Tibial nerve (tissue), 4 donors: ENCODE measurements around the gene RARRES1. TPM values are rescaled to one million over a fixed set of nuclear protein-coding genes. Genes with fewer than 3 reads are reported as not detected.
"Not testable (repeated sequence)": the region's sequence is repeated elsewhere in the genome, so short reads cannot be mapped to it uniquely, and the experiment has no call there.

Experiments used
- DNase-seq, 2 donors: peaks; one replicate each; pipeline ENCODE4 v3.0.0-alpha.2; 2019; ENCODE audit warnings: low spot score in 2 of 2
- H3K27ac ChIP-seq, 4 donors: fragments of 200-600 bp; sonication (generic) in 3 of 4; one replicate each; pipeline ENCODE4 v1.5.1; 2017 to 2019; ENCODE audit warnings: mild to moderate bottlenecking in 1 of 4
- H3K27me3 ChIP-seq, 2 donors: fragments of 200-600 bp; sonication (generic) in 1 of 2; one replicate each; pipeline versions ENCODE4 v1.5.1 to v1.6.0; 2017 to 2019
- H3K36me3 ChIP-seq, 3 donors: fragments of 200-600 bp; sonication (generic); one replicate each; pipeline ENCODE4 v1.5.1; 2018 to 2019
- H3K4me1 ChIP-seq, 4 donors: fragments of 200-600 bp; sonication (generic) in 3 of 4; one replicate each; pipeline ENCODE4 v1.5.1; 2017 to 2019
- H3K4me3 ChIP-seq, 4 donors: fragments of 200-600 bp; sonication (generic) in 3 of 4; one replicate each; pipeline ENCODE4 v1.5.1; 2017 to 2019; ENCODE audit warnings: mild to moderate bottlenecking in 1 of 4, moderate library complexity in 1 of 4
- H3K9me3 ChIP-seq, 4 donors: fragments of 200-600 bp; sonication (generic) in 3 of 4; one replicate each; pipeline ENCODE4 v1.5.1; 2017 to 2019
- CTCF ChIP-seq, 5 experiments: fragments of 200-600 bp in 3 of 5; fragments of 450-650 bp in 2 of 5; sonication (generic) in 3 of 5; IDR thresholded peaks; one replicate each; pipeline ENCODE4 v1.5.1; 2016 to 2019; ENCODE audit warnings: antibody characterized with exemption in 5 of 5, mild to moderate bottlenecking in 3 of 5, moderate library complexity in 2 of 5
- EP300 ChIP-seq, 2 donors: sonication (generic); formaldehyde crosslinking; IDR thresholded peaks; one replicate each; pipeline ENCODE4 v1.6.1; 2017; ENCODE audit warnings: antibody characterized with exemption in 2 of 2, mild to moderate bottlenecking in 1 of 2
- POLR2A ChIP-seq, 2 donors: fragments of 450-650 bp; IDR thresholded peaks; one replicate each; pipeline ENCODE4 v1.6.1; 2017; ENCODE audit warnings: antibody characterized with exemption in 2 of 2, mild to moderate bottlenecking in 2 of 2, moderate library complexity in 2 of 2
- WGBS, 2 donors: methylation state at CpG; one replicate each; pipeline ENCODE4 v1.1.5; 2018; 5-methylcytosine and 5-hydroxymethylcytosine counted together
- total RNA-seq, 4 donors: library from RNA; depleted of rRNA; stranded (reverse); fragments of >200 nt; gene quantifications; one replicate each; pipeline ENCODE4 v1.1.0, GENCODE V29; 2016

RARRES1 gene
- total RNA-seq, 4 donors from 2014 or later = 17.0 to 1,032 (median 80.4) TPM

- DNase-seq = no peak
- 63 to 67% methylated on average over 4 of the region's 4 CpGs for WGBS, 2 donors
- Histone ChIP-seq H3K4me3 (no peak overlapping the region), H3K9me3 (no peaks in the 10 kb centered on the region), H3K36me3 (peaks cover 0 to 18% (median 0%) of the 10 kb centered on the region in 3 donors), H3K4me1 (peaks cover 0 to 10% (median 4%) of the 10 kb centered on the region in 4 donors), H3K27me3 (no peaks in the 10 kb centered on the region), H3K27ac (no peak overlapping the region)
- TF ChIP-seq POLR2A (IDR thresholded peaks at IDR 0.05) (no peak), EP300 (IDR thresholded peaks at IDR 0.05) (no peak), CTCF (IDR thresholded peaks at IDR 0.05) (no peak)
Observed at GRCh38 chr3:158701420-158702065, 30.7 kb downstream of the RARRES1 start.

- Histone ChIP-seq H3K36me3 (peaks cover 0 to 18% (median 0%) of the 10 kb centered on the region in 3 donors), H3K27me3 (no peaks in the 10 kb centered on the region), H3K4me1 (peaks cover 0 to 10% (median 4%) of the 10 kb centered on the region in 4 donors), H3K9me3 (no peaks in the 10 kb centered on the region), H3K4me3 (no peak overlapping the region), H3K27ac (no peak overlapping the region)
- DNase-seq = no peak
- TF ChIP-seq CTCF (IDR thresholded peaks at IDR 0.05) (no peak), POLR2A (IDR thresholded peaks at IDR 0.05) (no peak), EP300 (IDR thresholded peaks at IDR 0.05) (no peak)
Observed at GRCh38 chr3:158700559-158700958, 31.7 kb downstream of the RARRES1 start.

- H3K36me3 ChIP-seq = peaks cover 0 to 35% (median 0%) of the 10 kb centered on the region in 3 donors
- no peaks in the 10 kb centered on the region for H3K27me3 ChIP-seq
- no peaks in the 10 kb centered on the region for H3K9me3 ChIP-seq
- no peak for DNase-seq
- no peak overlapping the region for H3K27ac ChIP-seq
- 70 to 72% methylated on average over 2 of the region's 2 CpGs for WGBS, 2 donors
- no peak overlapping the region for H3K4me3 ChIP-seq
- no peak for TF ChIP-seq EP300 (IDR thresholded peaks at IDR 0.05)
- H3K4me1 ChIP-seq = peaks cover 0 to 9% (median 4%) of the 10 kb centered on the region in 4 donors
Observed at GRCh38 chr3:158696618-158697017, 35.6 kb downstream of the RARRES1 start.

GRCh38 chr3:158693866-158694456 is 38.3 kb downstream of the RARRES1 start:
- peaks cover 0 to 50% (median 0%) of the 10 kb centered on the region in 3 donors for H3K36me3 ChIP-seq
- WGBS, 2 donors = 33 to 83% methylated on average over 3 of the region's 3 CpGs
- not testable (repeated sequence) for H3K27me3 ChIP-seq, H3K9me3 ChIP-seq, H3K27ac ChIP-seq, H3K4me3 ChIP-seq, DNase-seq, H3K4me1 ChIP-seq

- H3K27me3 ChIP-seq = no peaks in the 10 kb centered on the region
- H3K4me1 ChIP-seq = no peaks in the 10 kb centered on the region
- no peak for DNase-seq
- no peaks in the 10 kb centered on the region for H3K9me3 ChIP-seq
- no peak overlapping the region for H3K27ac ChIP-seq
- no peak for TF ChIP-seq CTCF (IDR thresholded peaks at IDR 0.05)
- TF ChIP-seq EP300 (IDR thresholded peaks at IDR 0.05) = no peak
- TF ChIP-seq POLR2A (IDR thresholded peaks at IDR 0.05) = no peak
- H3K4me3 ChIP-seq = no peak overlapping the region
- H3K36me3 ChIP-seq = peaks cover 0 to 38% (median 0%) of the 10 kb centered on the region in 3 donors
- WGBS, 2 donors = 85 to 92% methylated on average over 2 of the region's 2 CpGs
Observed at GRCh38 chr3:158685159-158685558, 47.1 kb downstream of the RARRES1 start.

- Histone ChIP-seq H3K4me1 (no peaks in the 10 kb centered on the region), H3K27me3 (no peaks in the 10 kb centered on the region), H3K27ac (no peak overlapping the region), H3K36me3 (peaks cover 0 to 40% (median 0%) of the 10 kb centered on the region in 3 donors), H3K4me3 (no peak overlapping the region), H3K9me3 (no peaks in the 10 kb centered on the region)
- no peak for DNase-seq
- TF ChIP-seq EP300 (IDR thresholded peaks at IDR 0.05) (no peak), CTCF (IDR thresholded peaks at IDR 0.05) (no peak), POLR2A (IDR thresholded peaks at IDR 0.05) (no peak)
- 91% methylated on average over 5 of the region's 5 CpGs for WGBS, 2 donors
Observed at GRCh38 chr3:158683230-158683962, 48.9 kb downstream of the RARRES1 start.
